Natural killer cell treated with Interleukin-12 subunit alpha and Interleukin-12 subunit beta and Interleukin-15 and Interleukin-18, amount 100 ng/mL, for 72 hours (primary cell): Measurements from ENCODE around the gene GRM7. TPM values are rescaled to one million over a fixed set of nuclear protein-coding genes. Genes with fewer than 3 reads are reported as not detected.

Source experiments
- ATAC-seq, 2 donors: fragments of 150-1000 bp; cut with Tn5 transposase in 1 of 2; sonication (Bioruptor Pico), chemical (Tn5 transposase) in 1 of 2; 2 replicates each; pipeline ENCODE4 v1.10.0; 2021
- DNase-seq: peaks from one replicate; pipeline ENCODE4 v3.0.0; 2022; ENCODE audit warnings: low spot score
- H3K27ac Mint-ChIP-seq, 2 donors: 1 replicate in 1 of 2; 2 replicates in 1 of 2; pipeline ENCODE4 v1.8.0; 2022; ENCODE audit warnings: mixed read lengths in 2 of 2, mild to moderate bottlenecking in 1 of 2, moderate library complexity in 1 of 2
- H3K27me3 Mint-ChIP-seq, 2 donors: 1 replicate in 1 of 2; 2 replicates in 1 of 2; pipeline ENCODE4 v1.8.0; 2022; ENCODE audit warnings: mixed read lengths in 2 of 2
- H3K36me3 Mint-ChIP-seq: one replicate; pipeline ENCODE4 v1.8.0; 2022; ENCODE audit warnings: mixed read lengths
- H3K4me1 Mint-ChIP-seq, 2 donors: 1 replicate in 1 of 2; 2 replicates in 1 of 2; pipeline ENCODE4 v1.8.0; 2022; ENCODE audit warnings: low read depth in 2 of 2, mixed read lengths in 2 of 2, mild to moderate bottlenecking in 1 of 2
- H3K4me3 Mint-ChIP-seq: one replicate; pipeline ENCODE4 v1.8.0; 2022; ENCODE audit warnings: mixed read lengths
- H3K9me3 Mint-ChIP-seq: 2 replicates; pipeline ENCODE4 v1.8.0; 2022; ENCODE audit warnings: mixed read lengths
- total RNA-seq, 2 donors: library from RNA; stranded (reverse); gene quantifications; one replicate each; pipeline ENCODE4 v1.2.3, GENCODE V29; 2022

The GRM7 gene
- total RNA-seq, 2 donors from 2014 or later, result not detected

- no peak for DNase-seq
- H3K27ac Mint-ChIP-seq, result no peak overlapping the region
- no peaks in the 10 kb centered on the region for H3K9me3 Mint-ChIP-seq
- H3K27me3 Mint-ChIP-seq, result peaks cover 0 to 6% of the 10 kb centered on the region in 2 donors
- ATAC-seq, result no peak
- no peak overlapping the region for H3K4me3 Mint-ChIP-seq
- H3K36me3 Mint-ChIP-seq, result no peaks in the 10 kb centered on the region
- H3K4me1 Mint-ChIP-seq, result no peaks in the 10 kb centered on the region
Observed at GRCh38 chr3:7744850-7745249, 883.9 kb downstream of the GRM7 start.

GRCh38 chr3:7745711-7746110 lies 884.8 kb downstream of the GRM7 start:
- Mint-ChIP-seq H3K9me3 (no peaks in the 10 kb centered on the region), H3K36me3 (no peaks in the 10 kb centered on the region), H3K4me1 (no peaks in the 10 kb centered on the region), H3K27me3 (peaks cover 0 to 6% of the 10 kb centered on the region in 2 donors), H3K4me3 (no peak overlapping the region), H3K27ac (no peak overlapping the region)
- no peak for DNase-seq
- no peak for ATAC-seq

DNA sequence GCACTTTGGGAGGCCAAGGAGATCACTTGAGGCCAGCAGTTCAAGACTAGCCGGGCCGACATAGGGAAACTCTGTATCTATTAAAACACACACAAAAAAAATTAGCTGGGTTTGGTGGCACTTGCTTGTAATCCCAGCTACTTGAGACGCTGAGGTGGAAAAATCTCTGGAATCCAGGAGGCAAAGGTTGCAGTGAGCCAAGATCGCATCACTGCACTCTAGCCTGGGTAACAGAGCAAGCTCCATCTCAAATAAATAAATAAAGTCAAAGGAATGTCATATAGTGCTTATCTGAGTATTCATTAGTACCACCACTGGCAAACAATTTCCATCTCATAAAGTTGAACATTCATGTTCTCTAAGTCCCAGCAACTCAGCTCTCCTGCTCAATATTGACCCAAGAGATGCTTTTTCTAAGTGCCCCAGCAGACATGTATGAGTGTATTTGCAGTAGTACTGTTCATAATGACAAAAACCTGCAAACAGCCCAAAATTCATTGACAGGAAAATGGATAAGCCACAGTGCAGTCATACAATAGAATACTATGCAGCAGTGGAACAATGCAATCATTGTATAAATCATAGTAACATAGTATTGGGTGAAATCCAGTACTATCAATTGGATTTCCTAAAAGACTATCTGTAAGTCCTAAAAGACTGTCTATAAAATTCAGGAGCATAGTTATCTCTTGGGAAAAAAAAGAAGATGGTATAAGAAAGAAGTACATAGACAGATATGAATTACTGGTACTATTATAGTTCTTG lies 889.2 kb downstream of the GRM7 start:
- DNase-seq (no peak), ATAC-seq (no peak)
- Mint-ChIP-seq H3K36me3 (no peaks in the 10 kb centered on the region), H3K27me3 (peaks cover 0 to 2% of the 10 kb centered on the region in 2 donors), H3K27ac (no peak overlapping the region), H3K9me3 (no peaks in the 10 kb centered on the region), H3K4me1 (no peaks in the 10 kb centered on the region), H3K4me3 (no peak overlapping the region)

- Mint-ChIP-seq H3K4me1 (no peaks in the 10 kb centered on the region), H3K27ac (no peak overlapping the region), H3K4me3 (no peak overlapping the region), H3K27me3 (peaks cover 0 to under 1% of the 10 kb centered on the region in 2 donors), H3K36me3 (no peaks in the 10 kb centered on the region), H3K9me3 (no peaks in the 10 kb centered on the region)
- DNase-seq, result no peak
- ATAC-seq, result no peak
Observed at GRCh38 chr3:7752005-7752404, 891.1 kb downstream of the GRM7 start.

DNA sequence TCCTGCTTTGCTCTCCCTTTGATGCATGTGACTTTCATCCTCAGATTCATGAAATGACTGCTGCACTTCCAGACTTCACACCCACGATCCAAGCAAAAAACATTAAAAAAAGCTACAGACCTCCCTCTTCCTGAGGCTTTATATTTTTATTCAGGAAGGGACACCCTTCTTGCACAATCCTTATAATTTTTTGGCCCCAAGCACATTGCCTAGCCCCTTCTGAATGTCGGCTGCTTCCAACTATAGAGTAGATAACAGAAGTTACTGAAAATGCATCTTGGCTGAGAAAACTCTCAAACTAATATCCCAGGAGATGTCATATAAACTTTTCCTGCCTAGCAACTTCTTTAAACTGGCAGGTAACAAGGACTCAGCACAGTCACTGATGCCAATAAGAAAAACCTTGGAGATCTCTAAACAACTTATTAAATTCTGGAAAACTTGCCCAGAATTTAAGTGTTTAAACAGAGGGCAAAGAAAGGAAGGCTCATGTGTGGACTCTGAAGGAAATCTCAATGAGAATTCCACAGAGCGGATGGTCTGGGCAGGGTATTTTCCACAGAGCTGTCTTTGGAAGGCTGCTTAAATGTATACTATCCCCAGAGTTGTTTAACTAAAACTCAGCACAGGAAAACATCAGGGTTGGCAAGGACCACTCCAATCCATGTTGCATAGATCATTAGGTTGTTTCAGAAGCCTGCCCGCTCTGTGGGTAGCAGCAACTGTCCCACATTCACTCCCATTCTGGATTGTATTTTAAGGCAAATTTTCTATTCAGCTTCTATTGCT lies 893.9 kb downstream of the GRM7 start:
- Mint-ChIP-seq H3K27ac (no peak overlapping the region), H3K27me3 (no peaks in the 10 kb centered on the region), H3K4me1 (no peaks in the 10 kb centered on the region), H3K9me3 (no peaks in the 10 kb centered on the region), H3K4me3 (no peak overlapping the region), H3K36me3 (no peaks in the 10 kb centered on the region)
- ATAC-seq, result no peak
- no peak for DNase-seq

DNA sequence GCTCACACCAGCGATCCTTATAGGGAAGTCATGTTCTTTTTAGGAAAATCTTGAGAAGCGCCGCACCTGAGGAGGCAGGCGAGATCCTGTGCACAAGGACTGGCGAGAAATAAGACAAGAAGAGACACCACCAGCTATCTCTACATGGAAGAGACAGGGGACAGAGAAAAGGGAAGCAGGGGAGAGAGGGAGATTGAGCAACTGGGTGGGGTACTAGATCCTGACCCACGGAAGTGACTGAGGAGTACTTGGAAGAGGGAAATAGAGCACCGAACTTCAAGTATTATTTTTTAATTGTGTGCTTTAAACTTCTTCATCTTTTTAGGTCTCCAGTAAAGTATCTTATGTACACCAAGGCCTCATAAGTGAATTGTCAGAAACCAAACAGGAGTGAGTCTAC lies 898.7 kb downstream of the GRM7 start:
- no peak for DNase-seq
- H3K36me3 Mint-ChIP-seq, result no peaks in the 10 kb centered on the region
- no peaks in the 10 kb centered on the region for H3K27me3 Mint-ChIP-seq
- peaks cover 3% of the 10 kb centered on the region for H3K9me3 Mint-ChIP-seq
- no peak overlapping the region for H3K27ac Mint-ChIP-seq
- no peak for ATAC-seq
- H3K4me1 Mint-ChIP-seq, result no peaks in the 10 kb centered on the region
- no peak overlapping the region for H3K4me3 Mint-ChIP-seq

DNA sequence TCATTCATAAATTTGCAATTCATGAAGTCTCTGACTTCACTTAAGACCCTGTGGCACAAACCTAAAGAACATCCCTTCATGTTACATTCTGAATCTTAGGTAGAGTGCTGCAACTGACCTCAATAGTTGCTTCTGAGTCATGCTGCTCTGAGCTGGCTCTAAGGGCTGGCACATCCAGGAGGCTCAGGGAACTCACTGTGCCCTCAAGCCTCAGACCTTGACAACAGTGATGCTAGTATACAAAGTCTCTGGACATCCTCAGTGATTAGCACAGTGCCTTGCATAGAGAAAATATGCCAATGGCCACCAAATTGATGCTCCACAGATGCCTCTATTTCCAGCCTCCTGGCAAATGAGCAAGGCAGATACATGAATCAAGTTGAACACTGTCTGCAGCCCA lies 899.8 kb downstream of the GRM7 start:
- no peaks in the 10 kb centered on the region for H3K27me3 Mint-ChIP-seq
- ATAC-seq, result no peak
- no peak overlapping the region for H3K27ac Mint-ChIP-seq
- DNase-seq, result no peak
- H3K9me3 Mint-ChIP-seq, result peaks cover 3% of the 10 kb centered on the region
- H3K4me1 Mint-ChIP-seq, result no peaks in the 10 kb centered on the region
- no peak overlapping the region for H3K4me3 Mint-ChIP-seq
- no peaks in the 10 kb centered on the region for H3K36me3 Mint-ChIP-seq

DNA sequence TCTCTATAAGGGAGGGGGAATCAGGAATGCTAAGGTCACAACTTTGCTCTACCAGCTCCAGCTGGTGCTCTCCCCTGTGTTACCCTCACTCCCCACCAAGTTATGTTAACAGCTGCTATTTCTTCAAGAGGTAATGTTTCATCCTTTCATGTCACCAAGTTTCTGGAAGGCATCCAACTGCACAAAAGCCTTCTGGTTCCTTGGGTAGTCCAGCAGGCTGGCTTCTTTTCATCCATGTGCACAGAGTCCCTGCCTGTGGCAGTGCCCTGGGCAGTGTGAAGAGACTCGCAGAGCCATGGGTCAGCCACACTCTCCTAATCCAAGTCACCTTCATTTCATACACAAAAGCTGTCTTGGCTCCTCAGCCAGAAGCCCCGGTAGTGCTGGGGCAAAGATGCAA lies 903.2 kb downstream of the GRM7 start:
- ATAC-seq (no peak), DNase-seq (no peak)
- Mint-ChIP-seq H3K27me3 (peaks cover 0 to 2% of the 10 kb centered on the region in 2 donors), H3K27ac (no peak overlapping the region), H3K9me3 (peaks cover 6% of the 10 kb centered on the region), H3K4me3 (no peak overlapping the region), H3K4me1 (no peaks in the 10 kb centered on the region), H3K36me3 (no peaks in the 10 kb centered on the region)

GRCh38 chr3:7766530-7766929 lies 905.6 kb downstream of the GRM7 start:
- Mint-ChIP-seq H3K4me3 (no peak overlapping the region), H3K36me3 (no peaks in the 10 kb centered on the region), H3K9me3 (peaks cover 6% of the 10 kb centered on the region), H3K4me1 (no peaks in the 10 kb centered on the region), H3K27ac (no peak overlapping the region), H3K27me3 (peaks cover 0 to 2% of the 10 kb centered on the region in 2 donors)
- ATAC-seq (no peak), DNase-seq (no peak)

GRCh38 chr3:7779331-7779730 lies 918.4 kb downstream of the GRM7 start:
- Mint-ChIP-seq H3K4me1 (no peaks in the 10 kb centered on the region), H3K36me3 (no peaks in the 10 kb centered on the region), H3K27ac (no peak overlapping the region), H3K9me3 (no peaks in the 10 kb centered on the region), H3K4me3 (no peak overlapping the region), H3K27me3 (no peaks in the 10 kb centered on the region)
- no peak for DNase-seq
- no peak for ATAC-seq

DNA sequence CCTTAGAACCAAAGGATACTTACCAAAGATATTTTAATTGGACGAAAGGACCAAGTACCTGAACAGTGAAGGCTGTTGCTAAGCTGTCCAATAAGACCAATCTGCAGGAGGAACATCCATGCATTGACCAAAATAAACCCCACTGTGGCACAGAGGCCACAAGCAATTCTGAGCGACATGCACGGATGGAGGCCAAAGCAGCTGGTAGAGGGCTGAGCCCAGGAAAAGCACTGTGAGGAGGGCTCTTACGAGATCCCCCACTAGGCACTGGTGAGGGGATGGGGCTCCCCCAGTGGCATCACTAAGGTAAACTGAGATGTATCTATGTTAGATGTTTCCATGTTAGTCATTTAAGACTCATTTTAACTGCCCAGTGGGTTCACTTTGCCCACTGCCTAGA lies 920.5 kb downstream of the GRM7 start:
- H3K4me1 Mint-ChIP-seq, result no peaks in the 10 kb centered on the region

GRCh38 chr3:7787871-7788828 lies 927.2 kb downstream of the GRM7 start:
- Mint-ChIP-seq H3K4me1 (no peaks in the 10 kb centered on the region), H3K36me3 (no peaks in the 10 kb centered on the region), H3K27me3 (no peaks in the 10 kb centered on the region), H3K4me3 (no peak overlapping the region), H3K9me3 (no peaks in the 10 kb centered on the region), H3K27ac (no peak overlapping the region)
- DNase-seq (no peak), ATAC-seq (no peak)

More for the DNA sequence above, 920.5 kb downstream of the GRM7 start:
- no peaks in the 10 kb centered on the region for H3K9me3 Mint-ChIP-seq
- ATAC-seq, result no peak
- no peak overlapping the region for H3K27ac Mint-ChIP-seq
- no peaks in the 10 kb centered on the region for H3K27me3 Mint-ChIP-seq
- H3K4me3 Mint-ChIP-seq, result no peak overlapping the region
- DNase-seq, result no peak
- H3K36me3 Mint-ChIP-seq, result no peaks in the 10 kb centered on the region

- ATAC-seq (no peak), DNase-seq (no peak)
- Mint-ChIP-seq H3K4me1 (no peaks in the 10 kb centered on the region), H3K27me3 (no peaks in the 10 kb centered on the region), H3K36me3 (no peaks in the 10 kb centered on the region), H3K9me3 (no peaks in the 10 kb centered on the region), H3K27ac (no peak overlapping the region), H3K4me3 (no peak overlapping the region)
Observed at GRCh38 chr3:7788881-7789280, 928.0 kb downstream of the GRM7 start.
